HEK293 (cell line): ENCODE results near the gene ZNF419.

Experiments used
- CTCF ChIA-PET: fragments of 350-600 bp; formaldehyde crosslinking; extraction: SDS; loops from one replicate; lab custom pipeline; 2021; ENCODE audit warnings: antibody characterized with exemption; lab: Yijun Ruan, JAX
- POLR2A ChIA-PET: fragments of 300-600 bp; formaldehyde crosslinking; extraction: SDS; loops from one replicate; lab custom pipeline; 2020; ENCODE audit warnings: antibody characterized with exemption, inconsistent platforms; lab: Yijun Ruan, JAX
- H3K27ac ChIP-seq: fragments of 200-500 bp; sonication (Bioruptor generic); 2 replicates; pipeline ENCODE4 v1.5.1; 2014; ENCODE audit warnings: low read depth, low read length, control low read depth, inconsistent platforms; ENCODE audit errors: extremely low read depth
- H3K36me3 ChIP-seq, 2 experiments: fragments of 200-500 bp in 1 of 2; sonication (Bioruptor generic) in 1 of 2; 1 replicate in 1 of 2; 2 replicates in 1 of 2; pipeline ENCODE4 v1.5.1; 2014 to 2017; ENCODE audit warnings: inconsistent platforms in 2 of 2, low read length in 2 of 2; ENCODE audit not compliant: control insufficient read depth in 2 of 2, insufficient read depth in 1 of 2
- H3K4me1 ChIP-seq: fragments of 200-500 bp; sonication (Bioruptor generic); 2 replicates; pipeline ENCODE4 v1.5.1; 2014; ENCODE audit warnings: mild to moderate bottlenecking, low read length, inconsistent platforms; ENCODE audit not compliant: control insufficient read depth, insufficient read depth
- H3K4me3 ChIP-seq: 2 replicates; pipeline ENCODE4 v1.5.1; 2011; ENCODE audit warnings: low read depth, mild to moderate bottlenecking, control low read depth, low read length, moderate library complexity
- H3K9me3 ChIP-seq: fragments of 200-500 bp; sonication (Bioruptor generic); 2 replicates; pipeline ENCODE4 v1.5.1; 2014; ENCODE audit warnings: low read depth, low read length, inconsistent platforms; ENCODE audit not compliant: control insufficient read depth, insufficient read depth
- GLI2 ChIP-seq: fragments of 450-650 bp; formaldehyde crosslinking; IDR thresholded peaks from 2 replicates; pipeline ENCODE4; 2017; ENCODE audit warnings: missing biosample characterization, missing genetic modification characterization, low read depth, borderline replicate concordance
- OVOL3 ChIP-seq: fragments of 450-650 bp; formaldehyde crosslinking; IDR thresholded peaks from 2 replicates; pipeline ENCODE4 v1.5.1; 2016; ENCODE audit warnings: missing biosample characterization, missing genetic modification characterization
- PATZ1 ChIP-seq: fragments of 450-650 bp; formaldehyde crosslinking; IDR thresholded peaks from 2 replicates; pipeline ENCODE4 v1.5.1; 2016; ENCODE audit warnings: missing biosample characterization, missing genetic modification characterization
- SETDB1 ChIP-seq: IDR thresholded peaks from one replicate; pipeline ENCODE4 v1.6.1; 2017; ENCODE audit warnings: mild to moderate bottlenecking, low read length, moderate library complexity, mixed read lengths; ENCODE audit not compliant: insufficient read length
- TCF7L2 ChIP-seq: IDR thresholded peaks from 2 replicates; pipeline ENCODE4 v1.6.1; 2011; ENCODE audit warnings: low read depth, mild to moderate bottlenecking, inconsistent platforms, low read length, moderate library complexity, borderline replicate concordance
- TRIM28 ChIP-seq: IDR thresholded peaks from 2 replicates; pipeline ENCODE4 v1.6.1; 2011; ENCODE audit warnings: low read length, control low read depth, borderline replicate concordance
- ZBTB44 ChIP-seq: fragments of 450-650 bp; IDR thresholded peaks from 2 replicates; pipeline ENCODE4 v1.5.1; 2018; ENCODE audit warnings: missing biosample characterization, mild to moderate bottlenecking, missing genetic modification characterization
- ZNF121 ChIP-seq: fragments of 450-650 bp; formaldehyde crosslinking; IDR thresholded peaks from 2 replicates; pipeline ENCODE4 v1.5.1; 2016; ENCODE audit warnings: missing biosample characterization, missing genetic modification characterization
- ZNF133 ChIP-seq: fragments of 450-650 bp; formaldehyde crosslinking; IDR thresholded peaks from 2 replicates; pipeline ENCODE4 v1.5.1; 2016; ENCODE audit warnings: missing biosample characterization, missing genetic modification characterization
- ZNF48 ChIP-seq: fragments of 450-650 bp; formaldehyde crosslinking; IDR thresholded peaks from 2 replicates; pipeline ENCODE4 v1.5.1; 2016; ENCODE audit warnings: missing biosample characterization, missing genetic modification characterization
- ZNF510 ChIP-seq: fragments of 450-650 bp; formaldehyde crosslinking; IDR thresholded peaks from 2 replicates; pipeline ENCODE4 v1.5.1; 2018; ENCODE audit warnings: mild to moderate bottlenecking, missing genetic modification characterization, missing biosample characterization; ENCODE audit not compliant: insufficient replicate concordance
- ZNF513 ChIP-seq: fragments of 450-650 bp; IDR thresholded peaks from 2 replicates; pipeline ENCODE4 v1.5.1; 2018; ENCODE audit warnings: missing biosample characterization, missing genetic modification characterization
- ZNF623 ChIP-seq: fragments of 450-650 bp; formaldehyde crosslinking; IDR thresholded peaks from 2 replicates; pipeline ENCODE4 v1.5.1; 2016; ENCODE audit warnings: missing biosample characterization, missing genetic modification characterization
- ZNF747 ChIP-seq: fragments of 450-650 bp; formaldehyde crosslinking; IDR thresholded peaks from 2 replicates; pipeline ENCODE4 v1.5.1; 2016; ENCODE audit warnings: missing biosample characterization, missing genetic modification characterization
- ZNF76 ChIP-seq: fragments of 450-650 bp; formaldehyde crosslinking; IDR thresholded peaks from 2 replicates; pipeline ENCODE4; 2016; ENCODE audit warnings: low read depth, missing biosample characterization, missing genetic modification characterization, borderline replicate concordance
- ZNF792 ChIP-seq: fragments of 450-650 bp; formaldehyde crosslinking; IDR thresholded peaks from 2 replicates; pipeline ENCODE4 v1.5.1; 2016; ENCODE audit warnings: missing biosample characterization, missing genetic modification characterization
- TF ChIP-seq, protein P1 (sequence below): fragments of 450-650 bp; formaldehyde crosslinking; IDR thresholded peaks from 2 replicates; pipeline ENCODE4 v1.5.1; 2016; ENCODE audit warnings: missing biosample characterization, missing genetic modification characterization, borderline replicate concordance
- TF ChIP-seq, protein P2 (sequence below): fragments of 450-650 bp; formaldehyde crosslinking; IDR thresholded peaks from 2 replicates; pipeline ENCODE4 v1.5.1; 2016; ENCODE audit warnings: missing biosample characterization, missing genetic modification characterization
- TF ChIP-seq, protein P3 (sequence below): fragments of 450-650 bp; formaldehyde crosslinking; IDR thresholded peaks from 2 replicates; pipeline ENCODE4 v1.5.1; 2017; ENCODE audit warnings: missing biosample characterization, missing genetic modification characterization

The ZNF419 gene

DNA sequence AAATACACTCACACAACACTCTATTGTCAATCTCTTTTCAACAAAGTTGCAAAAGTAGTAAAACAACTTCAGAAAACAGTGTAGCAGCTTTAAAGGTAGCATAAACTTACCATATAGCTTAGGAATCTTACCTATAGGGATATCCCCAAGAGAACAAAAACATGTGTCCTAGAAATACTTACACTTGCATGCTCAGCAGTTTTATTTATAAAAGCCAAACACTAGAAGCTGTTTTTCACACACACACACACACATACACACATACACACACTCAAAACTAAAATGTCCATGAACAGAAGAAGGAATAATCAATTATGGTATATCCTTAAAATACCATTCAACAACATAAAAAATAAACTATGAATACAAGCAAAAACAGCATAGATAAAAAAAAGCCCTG lies 23.9 kb downstream of the ZNF419 start:
- CTCF ChIA-PET = interaction anchor here (0.7 kb wide), 1 partner anchor 946 kb away, joined by 4 read pairs; no protein-coding TSS in a partner anchor
- POLR2A ChIA-PET = no interaction called here
- peaks cover 7% of the 10 kb centered on the region; the same call in 1 of the 2 replicates for H3K9me3 ChIP-seq

GRCh38 chr19:57512845-57513244 lies 25.3 kb downstream of the ZNF419 start:
- ChIA-PET POLR2A (no interaction called here), CTCF (no interaction called here)
- Histone ChIP-seq H3K27ac (no peak overlapping the region), H3K9me3 (peaks cover 7% of the 10 kb centered on the region; the same call in 1 of the 2 replicates), H3K4me3 (no peak overlapping the region), H3K4me1 (no peaks in the 10 kb centered on the region)
- TF ChIP-seq OVOL3 (no peak), GLI2 (tag by site-specific recombination) (no peak), PATZ1 (tag by site-specific recombination) (no peak), ZNF747 (tag by site-specific recombination) (no peak), TRIM28 (peak; percentile 90; the same call in 1 of the 2 replicates), ZNF48 (tag by site-specific recombination) (no peak), ZNF510 (tag by site-specific recombination) (peak; percentile 9), SETDB1 (peak; percentile 84), ZNF76 (tag by site-specific recombination) (no peak), ZNF513 (tag by site-specific recombination) (no peak), ZNF121 (no peak), ZNF133 (no peak), TCF7L2 (no peak), ZNF792 (tag by site-specific recombination) (no peak), ZNF623 (tag by site-specific recombination) (no peak)
- TF ChIP-seq, protein P1, sequence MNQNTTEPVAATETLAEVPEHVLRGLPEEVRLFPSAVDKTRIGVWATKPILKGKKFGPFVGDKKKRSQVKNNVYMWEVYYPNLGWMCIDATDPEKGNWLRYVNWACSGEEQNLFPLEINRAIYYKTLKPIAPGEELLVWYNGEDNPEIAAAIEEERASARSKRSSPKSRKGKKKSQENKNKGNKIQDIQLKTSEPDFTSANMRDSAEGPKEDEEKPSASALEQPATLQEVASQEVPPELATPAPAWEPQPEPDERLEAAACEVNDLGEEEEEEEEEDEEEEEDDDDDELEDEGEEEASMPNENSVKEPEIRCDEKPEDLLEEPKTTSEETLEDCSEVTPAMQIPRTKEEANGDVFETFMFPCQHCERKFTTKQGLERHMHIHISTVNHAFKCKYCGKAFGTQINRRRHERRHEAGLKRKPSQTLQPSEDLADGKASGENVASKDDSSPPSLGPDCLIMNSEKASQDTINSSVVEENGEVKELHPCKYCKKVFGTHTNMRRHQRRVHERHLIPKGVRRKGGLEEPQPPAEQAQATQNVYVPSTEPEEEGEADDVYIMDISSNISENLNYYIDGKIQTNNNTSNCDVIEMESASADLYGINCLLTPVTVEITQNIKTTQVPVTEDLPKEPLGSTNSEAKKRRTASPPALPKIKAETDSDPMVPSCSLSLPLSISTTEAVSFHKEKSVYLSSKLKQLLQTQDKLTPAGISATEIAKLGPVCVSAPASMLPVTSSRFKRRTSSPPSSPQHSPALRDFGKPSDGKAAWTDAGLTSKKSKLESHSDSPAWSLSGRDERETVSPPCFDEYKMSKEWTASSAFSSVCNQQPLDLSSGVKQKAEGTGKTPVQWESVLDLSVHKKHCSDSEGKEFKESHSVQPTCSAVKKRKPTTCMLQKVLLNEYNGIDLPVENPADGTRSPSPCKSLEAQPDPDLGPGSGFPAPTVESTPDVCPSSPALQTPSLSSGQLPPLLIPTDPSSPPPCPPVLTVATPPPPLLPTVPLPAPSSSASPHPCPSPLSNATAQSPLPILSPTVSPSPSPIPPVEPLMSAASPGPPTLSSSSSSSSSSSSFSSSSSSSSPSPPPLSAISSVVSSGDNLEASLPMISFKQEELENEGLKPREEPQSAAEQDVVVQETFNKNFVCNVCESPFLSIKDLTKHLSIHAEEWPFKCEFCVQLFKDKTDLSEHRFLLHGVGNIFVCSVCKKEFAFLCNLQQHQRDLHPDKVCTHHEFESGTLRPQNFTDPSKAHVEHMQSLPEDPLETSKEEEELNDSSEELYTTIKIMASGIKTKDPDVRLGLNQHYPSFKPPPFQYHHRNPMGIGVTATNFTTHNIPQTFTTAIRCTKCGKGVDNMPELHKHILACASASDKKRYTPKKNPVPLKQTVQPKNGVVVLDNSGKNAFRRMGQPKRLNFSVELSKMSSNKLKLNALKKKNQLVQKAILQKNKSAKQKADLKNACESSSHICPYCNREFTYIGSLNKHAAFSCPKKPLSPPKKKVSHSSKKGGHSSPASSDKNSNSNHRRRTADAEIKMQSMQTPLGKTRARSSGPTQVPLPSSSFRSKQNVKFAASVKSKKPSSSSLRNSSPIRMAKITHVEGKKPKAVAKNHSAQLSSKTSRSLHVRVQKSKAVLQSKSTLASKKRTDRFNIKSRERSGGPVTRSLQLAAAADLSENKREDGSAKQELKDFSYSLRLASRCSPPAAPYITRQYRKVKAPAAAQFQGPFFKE (tag by site-specific recombination) = no peak
- TF ChIP-seq, protein P2, sequence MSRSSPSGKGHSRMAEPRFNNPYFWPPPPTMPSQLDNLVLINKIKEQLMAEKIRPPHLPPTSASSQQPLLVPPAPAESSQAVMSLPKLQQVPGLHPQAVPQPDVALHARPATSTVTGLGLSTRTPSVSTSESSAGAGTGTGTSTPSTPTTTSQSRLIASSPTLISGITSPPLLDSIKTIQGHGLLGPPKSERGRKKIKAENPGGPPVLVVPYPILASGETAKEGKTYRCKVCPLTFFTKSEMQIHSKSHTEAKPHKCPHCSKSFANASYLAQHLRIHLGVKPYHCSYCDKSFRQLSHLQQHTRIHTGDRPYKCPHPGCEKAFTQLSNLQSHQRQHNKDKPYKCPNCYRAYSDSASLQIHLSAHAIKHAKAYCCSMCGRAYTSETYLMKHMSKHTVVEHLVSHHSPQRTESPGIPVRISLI (tag by site-specific recombination) = no peak
- TF ChIP-seq, all 188 proteins: peak for 3
- peaks cover 14 to 57% of the 10 kb centered on the region in 2 experiments for H3K36me3 ChIP-seq

More for the DNA sequence above, 23.9 kb downstream of the ZNF419 start:
- Histone ChIP-seq H3K4me3 (no peak overlapping the region), H3K4me1 (no peaks in the 10 kb centered on the region), H3K36me3 (peaks cover 28 to 58% of the 10 kb centered on the region in 2 experiments), H3K27ac (no peak overlapping the region)
- no peak for TF ChIP-seq ZBTB44 (tag by site-specific recombination)
- TF ChIP-seq, protein P3, sequence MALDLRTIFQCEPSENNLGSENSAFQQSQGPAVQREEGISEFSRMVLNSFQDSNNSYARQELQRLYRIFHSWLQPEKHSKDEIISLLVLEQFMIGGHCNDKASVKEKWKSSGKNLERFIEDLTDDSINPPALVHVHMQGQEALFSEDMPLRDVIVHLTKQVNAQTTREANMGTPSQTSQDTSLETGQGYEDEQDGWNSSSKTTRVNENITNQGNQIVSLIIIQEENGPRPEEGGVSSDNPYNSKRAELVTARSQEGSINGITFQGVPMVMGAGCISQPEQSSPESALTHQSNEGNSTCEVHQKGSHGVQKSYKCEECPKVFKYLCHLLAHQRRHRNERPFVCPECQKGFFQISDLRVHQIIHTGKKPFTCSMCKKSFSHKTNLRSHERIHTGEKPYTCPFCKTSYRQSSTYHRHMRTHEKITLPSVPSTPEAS (tag by site-specific recombination) = 0 out of 2 replicates have a peak, but pooled peaks have one; percentile 21
